ENCODE measurements around the gene GPRASP2.
"Not testable (repeated sequence)": the region's sequence is repeated elsewhere in the genome, so short reads cannot be mapped to it uniquely, and the experiment has no call there.

The GPRASP2 gene

DNA sequence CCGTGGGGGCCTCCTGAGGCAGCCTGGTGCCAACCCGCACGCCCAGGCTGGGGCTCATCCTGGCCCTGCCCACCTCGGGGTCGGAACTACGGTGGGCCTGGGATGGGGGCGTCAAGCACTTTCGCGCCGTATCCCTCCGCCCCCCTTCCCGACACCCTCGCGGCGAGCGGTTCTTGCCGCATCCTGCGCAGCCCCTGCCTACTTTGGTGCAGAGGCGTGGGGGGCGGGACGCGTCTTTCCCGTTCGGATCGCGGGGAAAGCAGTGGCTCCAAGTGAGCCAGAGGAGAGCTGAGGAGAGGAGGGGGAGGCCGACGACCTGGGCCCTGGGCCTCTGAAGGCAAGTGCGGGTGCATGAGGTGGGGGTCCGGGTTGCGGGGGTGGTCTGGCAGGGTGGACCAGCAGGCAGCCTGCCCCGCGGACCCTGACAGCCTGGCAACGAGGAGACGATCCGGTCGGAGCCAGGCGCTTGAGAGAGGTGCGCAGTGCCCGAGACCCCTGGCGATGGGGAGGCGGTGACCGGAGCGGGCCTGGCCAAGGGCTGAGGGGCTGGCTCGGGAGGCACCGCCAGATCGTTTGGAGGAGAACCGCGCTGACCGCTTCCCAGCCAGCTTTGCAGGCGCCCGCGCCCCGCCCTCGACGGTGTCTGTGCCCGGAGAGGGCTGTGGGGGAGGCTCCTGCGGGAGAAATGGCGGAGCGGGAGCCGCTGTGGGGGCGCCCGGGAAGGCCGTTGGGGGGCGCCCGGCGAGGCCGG is at the start of gene GPRASP2:
GPRASP2 (plus strand) TSS at position 233 of the 751 bp plus-strand sequence. CDS start 2,422 bp downstream, outside the sequence.
- peak; percentile 82 for DNase-seq

DNA sequence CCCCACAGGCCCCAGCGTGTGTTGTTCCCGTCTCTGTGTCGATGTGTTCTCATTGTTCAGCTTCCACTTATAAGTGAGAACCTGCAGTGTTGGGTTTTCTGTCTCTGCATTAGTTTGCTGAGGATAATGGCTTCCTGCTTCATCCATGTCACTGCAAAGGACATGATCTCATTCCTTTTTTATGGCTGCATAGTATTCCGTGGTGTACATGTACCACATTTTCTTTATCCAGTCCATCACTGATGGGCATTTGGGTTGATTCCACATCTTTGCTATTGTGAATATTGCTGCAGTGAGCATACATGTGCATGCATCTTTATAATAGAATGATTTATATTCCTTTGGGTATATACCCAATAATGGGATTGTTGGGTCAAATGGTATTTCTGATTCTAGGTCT is 48.4 kb upstream of the GPRASP2 start:
- not testable (repeated sequence) for DNase-seq

DNA sequence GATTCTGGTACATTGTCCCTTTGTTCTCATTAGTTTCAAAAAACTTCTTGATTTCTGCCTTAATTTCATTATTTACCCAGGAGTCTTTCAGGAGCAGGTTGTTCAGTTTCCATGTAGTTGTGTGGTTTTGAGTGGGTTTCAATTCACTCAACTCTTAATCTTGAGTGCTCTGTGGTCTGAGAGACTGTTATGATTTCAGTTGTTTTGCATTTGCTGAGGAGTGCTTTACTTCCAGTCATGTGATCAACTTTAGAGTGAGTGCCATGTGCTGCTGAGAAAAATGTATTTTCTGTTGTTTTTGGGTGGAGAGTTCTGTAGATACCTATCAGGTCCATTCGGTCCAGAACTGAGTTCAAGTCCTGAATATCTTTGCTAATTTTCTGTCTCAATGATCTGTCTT is 45.2 kb upstream of the GPRASP2 start:
- DNase-seq, result not testable (repeated sequence)

DNA sequence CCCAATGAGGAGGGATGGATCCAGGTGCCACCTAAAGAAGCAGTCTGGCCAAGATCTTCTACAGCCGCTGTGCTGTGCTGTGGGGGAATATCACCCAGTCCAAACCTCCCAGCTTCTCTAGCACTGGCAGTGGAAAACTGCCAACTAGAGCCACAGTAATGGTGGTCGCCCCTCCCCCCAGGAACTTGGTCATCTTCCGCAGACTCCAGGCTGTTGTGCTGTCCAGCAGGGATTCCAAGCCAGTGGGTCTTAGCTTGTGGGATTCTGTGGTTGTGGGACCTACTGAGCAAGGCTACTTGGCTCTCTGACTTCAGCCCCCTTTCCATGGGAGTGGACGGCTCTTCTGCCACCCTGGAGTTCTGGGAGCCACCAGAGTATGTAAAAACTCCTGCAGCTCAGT is 42.7 kb upstream of the GPRASP2 start:
- no peak for DNase-seq

DNA sequence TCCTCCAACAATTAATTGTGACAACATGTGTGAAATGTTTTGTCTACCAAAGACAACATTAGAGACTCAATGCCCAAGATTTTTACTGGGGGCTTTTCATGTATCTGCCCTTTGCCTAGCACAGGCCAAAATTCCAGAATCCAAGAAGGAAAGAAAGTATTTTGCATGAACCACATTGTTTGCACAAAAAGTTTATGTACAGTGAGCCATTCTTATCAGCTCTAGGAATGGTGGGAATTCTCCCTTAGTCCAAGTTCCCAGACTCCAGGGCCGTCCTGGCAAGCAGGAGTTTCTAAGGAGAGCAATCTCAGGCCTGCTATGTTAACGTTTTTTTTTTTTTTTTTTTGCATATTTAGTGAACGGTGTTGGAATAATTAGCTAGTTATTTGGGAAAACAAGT is 39.4 kb upstream of the GPRASP2 start:
- peak; percentile 11 for DNase-seq

DNA sequence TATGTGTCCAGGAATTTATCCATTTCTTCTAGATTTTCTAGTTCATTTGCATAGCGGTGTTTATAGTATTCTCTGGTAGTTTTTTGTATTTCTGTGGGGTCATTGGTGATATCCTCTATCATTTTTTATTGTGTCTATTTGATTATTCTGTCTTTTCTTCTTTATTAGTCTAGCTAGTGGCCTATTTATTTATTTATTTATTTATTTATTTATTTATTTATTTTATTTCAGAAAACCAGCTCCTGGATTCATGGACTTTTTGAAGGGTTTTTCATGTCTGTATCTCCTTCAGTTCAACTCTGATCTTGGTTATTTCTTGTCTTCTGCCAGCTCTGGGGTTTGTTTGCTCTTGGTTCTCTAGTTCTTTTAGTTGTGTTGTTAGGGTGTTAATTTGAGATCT is 34.8 kb upstream of the GPRASP2 start:
- not testable (repeated sequence) for DNase-seq

DNA sequence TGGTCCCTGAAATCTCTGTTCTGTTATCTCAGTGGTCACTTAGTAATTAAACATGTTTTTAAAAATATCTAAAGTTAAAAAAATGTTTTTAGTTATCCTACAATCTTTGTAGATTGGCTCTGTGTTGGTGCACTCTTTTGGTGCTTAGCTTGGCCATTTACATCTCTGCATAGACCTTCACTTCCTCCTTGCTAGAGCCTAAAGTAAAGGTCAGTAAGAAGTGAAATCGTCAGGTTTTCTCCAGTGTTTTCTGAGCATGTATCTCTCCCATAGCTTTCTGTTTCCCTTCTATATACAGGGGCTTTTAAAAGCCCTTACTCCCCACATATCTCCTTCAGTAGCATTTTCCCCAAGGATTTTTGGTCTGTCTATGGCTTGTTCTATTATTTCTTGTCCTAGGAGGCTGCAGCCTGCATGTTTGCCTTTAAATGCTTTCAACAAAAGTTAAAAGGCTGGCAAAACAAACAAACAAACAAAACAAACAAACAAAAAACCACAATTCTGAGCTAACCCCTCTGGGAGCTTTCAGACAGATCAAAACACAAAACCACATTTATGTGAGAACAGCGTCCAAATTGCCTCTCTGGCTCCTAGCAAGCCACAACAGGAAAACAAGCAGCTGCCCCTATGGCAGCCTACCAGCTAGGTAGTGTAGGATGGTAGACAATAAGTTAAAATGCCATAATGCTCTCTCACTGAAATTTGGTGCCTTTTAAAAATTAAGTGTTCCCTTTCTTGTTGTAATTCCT is 27.3 kb upstream of the GPRASP2 start:
- no peak for DNase-seq

DNA sequence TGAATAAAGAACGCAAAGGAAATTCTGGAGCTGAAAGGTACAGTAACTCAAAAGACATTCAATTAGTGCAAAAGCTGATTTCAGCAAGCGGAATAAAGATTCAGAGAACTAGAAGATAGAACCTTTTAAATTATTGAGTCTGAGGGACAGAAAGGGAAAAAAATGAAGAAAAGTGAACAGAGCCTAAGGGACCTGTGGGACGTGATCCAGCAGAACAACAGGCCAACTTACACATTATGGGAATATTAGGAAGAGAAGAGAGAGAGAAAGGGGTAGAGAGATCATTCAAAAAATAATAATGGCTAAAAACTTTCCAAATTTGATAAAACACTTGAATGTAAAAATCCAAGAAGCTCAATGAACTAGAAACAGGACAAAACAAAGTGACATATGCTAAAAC is 17.5 kb upstream of the GPRASP2 start:
- no peak for DNase-seq

DNA sequence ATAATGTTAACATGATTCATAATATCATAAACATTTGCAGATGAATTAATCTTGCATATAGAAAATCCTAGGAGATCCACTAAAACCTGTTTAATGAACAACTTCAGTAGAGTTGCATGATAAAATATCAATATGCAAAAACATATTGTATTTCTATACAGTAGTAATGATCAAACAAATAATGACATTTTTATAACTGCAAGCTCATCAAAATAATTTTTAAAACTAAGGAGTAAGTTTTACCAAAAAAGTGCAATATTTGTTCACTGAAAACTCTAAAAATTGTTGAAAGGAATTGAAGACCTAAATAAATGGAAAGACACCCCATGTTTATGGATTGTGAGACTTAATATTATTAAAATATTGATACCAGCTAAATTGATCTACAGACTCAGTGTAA is 15.9 kb upstream of the GPRASP2 start:
- DNase-seq, result no peak

DNA sequence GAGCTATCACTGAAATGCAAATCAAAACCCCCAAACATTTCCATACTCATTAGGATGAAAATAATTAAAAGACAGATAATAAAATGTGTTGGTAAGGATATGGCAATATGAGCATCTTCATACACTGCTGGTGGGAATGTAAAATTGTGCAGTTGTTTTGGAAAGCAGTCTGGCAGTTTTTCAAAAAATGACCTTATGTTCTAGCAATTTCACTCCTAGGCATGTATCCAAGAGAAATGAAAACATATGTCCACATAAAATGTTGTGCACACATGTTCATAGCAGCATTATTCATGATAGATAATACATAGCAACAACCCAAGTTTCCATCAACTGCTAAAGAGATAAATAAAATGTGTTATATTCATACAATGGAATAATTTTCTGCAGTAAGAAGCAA is 14.8 kb upstream of the GPRASP2 start:
- DNase-seq, result peak; percentile 54

DNA sequence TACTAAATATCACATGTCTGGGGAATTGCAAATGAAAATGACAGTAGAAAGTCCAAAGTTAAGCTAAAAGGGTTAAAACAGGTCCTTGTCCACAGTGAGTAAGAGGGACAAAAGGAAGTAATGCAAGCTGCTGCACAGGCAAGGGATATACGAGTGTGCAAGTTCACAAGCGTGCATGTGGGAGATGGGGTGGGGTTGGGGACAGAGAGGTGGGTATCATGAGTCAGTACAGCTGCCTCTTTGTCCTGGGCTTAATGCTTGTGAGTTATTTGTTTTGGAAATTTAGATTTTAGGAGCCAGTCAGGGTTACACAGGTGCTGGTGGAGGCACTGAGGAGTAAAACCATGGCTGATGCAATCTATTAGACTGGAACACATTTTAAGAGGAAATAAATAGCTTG is 3.3 kb upstream of the GPRASP2 start:
- no peak for DNase-seq

DNA sequence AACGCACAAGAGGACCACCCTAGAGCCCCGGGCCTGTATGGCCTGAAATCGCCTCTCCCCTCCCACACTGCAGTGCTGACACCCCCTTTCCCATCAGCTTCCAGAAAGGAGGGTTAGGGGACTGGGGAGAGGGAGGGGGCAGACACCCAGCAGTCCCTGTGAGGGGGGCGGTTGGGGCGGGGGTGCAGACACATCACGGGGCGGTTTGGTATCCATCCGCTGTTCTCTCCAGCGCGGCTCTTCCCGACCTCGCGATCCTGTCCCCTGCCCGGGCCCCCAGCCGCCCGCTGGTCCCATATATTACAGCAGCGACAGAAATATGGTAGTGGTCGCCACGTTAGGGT is 404 bp upstream of the GPRASP2 start:
- no peak for DNase-seq

DNA sequence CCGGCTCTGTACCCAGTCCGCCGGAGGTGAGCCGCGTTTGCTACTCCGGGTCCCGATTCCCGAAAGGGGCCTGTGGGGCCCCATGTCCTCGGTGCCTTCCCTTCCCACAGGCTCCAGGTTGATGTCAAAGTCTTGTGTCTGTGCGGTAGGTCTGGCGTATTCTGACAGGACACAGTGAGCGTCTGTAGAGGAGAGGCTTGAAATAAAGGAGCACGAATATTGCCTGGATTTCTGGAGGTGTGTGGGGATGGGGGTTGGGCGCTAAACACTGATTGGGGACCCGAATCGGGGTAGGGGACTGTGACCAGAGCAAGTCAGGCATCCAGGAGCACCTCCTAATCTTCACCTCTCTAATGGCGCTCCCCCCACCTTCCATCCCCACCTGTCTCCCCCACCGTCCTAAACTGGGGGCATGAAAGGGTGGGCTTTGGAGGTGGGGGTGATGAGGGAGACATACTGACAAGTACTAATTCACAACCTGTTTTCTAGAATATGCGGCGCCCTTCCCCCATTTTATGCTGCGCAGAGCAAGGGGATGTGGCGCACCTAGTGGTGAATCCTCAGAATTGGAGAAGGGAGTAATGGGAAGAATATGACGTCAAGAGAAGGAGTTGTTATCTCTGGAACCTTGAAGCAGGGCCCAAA is 855 bp downstream of the GPRASP2 start:
- peak; percentile 89 for DNase-seq

DNA sequence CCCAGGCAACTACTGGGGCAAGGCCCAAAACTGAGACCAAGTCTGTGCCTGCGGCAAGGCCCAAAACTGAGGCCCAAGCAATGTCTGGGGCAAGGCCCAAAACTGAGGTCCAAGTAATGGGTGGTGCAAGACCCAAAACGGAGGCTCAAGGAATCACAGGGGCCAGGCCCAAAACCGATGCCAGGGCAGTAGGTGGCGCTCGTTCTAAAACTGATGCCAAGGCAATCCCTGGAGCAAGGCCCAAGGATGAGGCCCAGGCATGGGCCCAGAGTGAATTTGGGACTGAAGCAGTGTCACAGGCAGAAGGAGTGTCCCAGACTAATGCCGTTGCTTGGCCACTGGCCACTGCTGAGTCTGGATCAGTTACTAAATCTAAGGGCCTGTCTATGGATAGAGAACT is 2.7 kb downstream of the GPRASP2 start:
- no peak for DNase-seq

DNA sequence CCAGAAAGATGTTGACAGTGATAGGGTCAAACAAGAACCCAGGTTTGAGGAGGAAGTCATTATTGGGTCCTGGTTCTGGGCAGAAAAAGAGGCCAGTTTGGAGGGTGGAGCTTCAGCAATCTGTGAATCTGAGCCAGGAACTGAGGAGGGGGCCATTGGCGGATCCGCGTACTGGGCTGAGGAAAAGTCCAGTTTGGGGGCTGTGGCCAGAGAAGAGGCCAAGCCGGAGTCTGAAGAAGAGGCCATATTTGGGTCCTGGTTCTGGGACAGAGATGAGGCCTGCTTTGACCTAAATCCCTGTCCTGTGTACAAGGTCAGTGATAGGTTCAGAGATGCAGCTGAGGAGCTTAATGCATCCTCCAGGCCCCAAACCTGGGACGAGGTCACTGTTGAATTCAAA is 3.7 kb downstream of the GPRASP2 start:
- no peak for DNase-seq

DNA sequence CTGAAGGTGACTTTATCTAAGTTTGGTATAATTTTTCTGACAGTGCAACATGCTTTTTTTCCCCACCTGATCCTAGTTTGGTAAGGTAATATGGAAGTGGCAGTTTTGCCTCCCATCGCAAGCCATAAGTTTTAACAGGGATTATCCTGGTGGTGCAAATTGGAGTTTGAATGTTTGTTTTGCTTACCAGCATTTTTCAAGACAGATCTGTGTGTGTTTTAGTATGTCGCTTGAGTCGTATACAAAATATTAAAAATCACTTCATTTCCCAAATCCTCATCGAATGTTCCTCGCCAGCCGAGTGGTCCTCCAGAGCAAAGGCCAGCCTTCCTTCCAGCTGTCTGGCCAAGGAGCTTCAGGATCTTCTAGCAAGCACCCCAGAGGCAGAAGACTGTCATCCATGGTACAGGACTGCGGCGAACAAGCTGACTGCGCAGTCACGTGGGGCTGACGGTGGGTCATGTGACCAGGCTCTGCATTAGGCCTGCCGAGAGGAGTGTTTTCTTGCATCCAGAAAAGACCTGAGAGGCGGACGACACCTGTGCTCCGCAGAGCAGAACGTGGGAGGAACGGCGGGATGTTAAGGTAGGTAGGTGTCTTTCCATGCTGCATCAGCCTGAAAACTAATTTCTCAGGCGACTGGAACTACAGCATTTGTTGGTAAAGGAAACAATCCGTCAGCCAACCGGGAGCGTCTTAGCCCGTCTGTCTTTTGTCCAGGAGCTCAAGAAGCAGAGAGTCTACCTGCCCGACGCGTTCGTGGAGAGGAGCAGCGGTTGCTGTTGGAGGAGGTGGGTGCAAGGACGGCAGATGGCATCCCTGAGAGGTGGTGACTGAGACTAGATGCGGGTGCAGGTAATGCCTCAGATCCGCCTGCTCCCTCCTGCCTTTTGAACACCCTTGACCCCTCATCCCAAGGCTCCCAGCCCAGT is 8.3 kb downstream of the GPRASP2 start, which contains the start of gene GPRASP3:
GPRASP3 (plus strand) TSS at position 507 of the 932 bp plus-strand sequence. CDS start 28,253 bp downstream, outside the sequence.
- peak; percentile 91 for DNase-seq

DNA sequence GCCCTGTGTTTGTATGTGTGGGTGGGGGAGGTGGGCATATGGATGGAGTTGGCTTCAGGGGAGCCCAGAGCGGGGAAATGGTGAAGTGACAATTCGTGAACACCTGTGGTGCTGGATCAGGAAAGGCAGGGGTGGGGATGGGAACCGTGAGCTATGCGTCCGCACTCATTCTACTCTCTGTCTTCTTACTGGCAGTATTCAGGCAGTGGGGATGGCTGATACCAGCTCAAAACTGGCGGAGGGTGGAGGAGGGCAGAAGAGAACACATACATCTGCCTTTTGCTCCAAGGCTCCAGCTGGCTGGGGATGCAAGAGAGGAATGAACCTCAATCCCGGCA is 8.9 kb downstream of the GPRASP2 start:
- not testable (repeated sequence) for DNase-seq

DNA sequence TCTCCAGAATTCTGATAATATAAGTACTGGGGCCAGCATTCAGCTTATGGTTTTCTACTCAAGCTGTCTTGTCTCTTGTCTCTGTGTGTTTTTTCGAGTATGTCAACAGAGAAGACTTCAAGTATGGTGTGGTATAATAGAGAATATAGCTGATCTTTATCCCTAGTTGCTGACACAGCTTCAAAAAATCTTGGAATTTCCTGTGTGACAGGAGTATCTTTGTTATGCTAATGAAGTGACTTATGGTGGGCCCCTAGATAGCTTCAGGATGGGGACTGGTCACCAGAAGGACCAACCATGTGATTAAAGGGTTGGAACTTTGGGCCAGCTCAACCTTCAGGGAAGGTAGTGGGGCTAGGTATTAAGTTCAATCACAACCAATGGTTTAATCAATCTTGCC is 11.2 kb downstream of the GPRASP2 start:
- no peak for DNase-seq

DNA sequence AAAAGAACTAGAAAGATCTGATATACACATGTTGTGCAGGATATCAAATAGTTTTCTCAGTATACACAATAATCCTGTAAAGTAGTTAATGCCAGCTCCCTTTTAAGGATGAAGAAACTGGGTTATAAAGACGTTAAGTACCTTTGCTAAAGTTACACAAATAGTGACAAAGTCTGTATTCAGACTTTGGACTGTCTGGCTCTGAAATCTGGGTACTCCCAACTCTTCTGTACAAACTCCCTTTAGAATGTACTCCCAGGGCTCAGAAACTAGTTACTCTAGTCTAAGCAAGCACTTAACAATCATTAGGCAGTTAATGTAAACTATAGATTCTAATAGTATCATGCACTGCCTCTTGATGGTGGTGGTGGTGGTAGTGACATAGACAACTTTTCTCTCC is 15.5 kb downstream of the GPRASP2 start:
- DNase-seq, result no peak

DNA sequence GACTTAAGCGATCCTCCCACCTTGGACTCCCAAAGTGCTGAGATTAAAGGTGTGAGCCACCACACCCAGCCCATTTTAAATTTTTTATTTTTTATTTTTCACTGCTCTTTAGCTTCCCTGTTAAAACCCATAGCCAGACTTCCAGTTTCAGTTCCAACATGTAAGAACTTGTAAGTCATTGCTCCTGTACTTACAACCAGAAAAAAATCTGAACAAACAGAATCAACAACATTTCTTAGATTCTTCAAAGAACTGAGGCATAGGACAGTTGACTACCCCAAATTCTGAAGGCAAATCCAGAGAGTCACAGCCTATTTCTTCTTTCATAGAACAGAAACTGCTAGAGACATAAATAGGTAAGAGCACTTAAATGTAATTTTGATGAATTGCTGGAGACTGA is 16.4 kb downstream of the GPRASP2 start:
- no peak for DNase-seq

DNA sequence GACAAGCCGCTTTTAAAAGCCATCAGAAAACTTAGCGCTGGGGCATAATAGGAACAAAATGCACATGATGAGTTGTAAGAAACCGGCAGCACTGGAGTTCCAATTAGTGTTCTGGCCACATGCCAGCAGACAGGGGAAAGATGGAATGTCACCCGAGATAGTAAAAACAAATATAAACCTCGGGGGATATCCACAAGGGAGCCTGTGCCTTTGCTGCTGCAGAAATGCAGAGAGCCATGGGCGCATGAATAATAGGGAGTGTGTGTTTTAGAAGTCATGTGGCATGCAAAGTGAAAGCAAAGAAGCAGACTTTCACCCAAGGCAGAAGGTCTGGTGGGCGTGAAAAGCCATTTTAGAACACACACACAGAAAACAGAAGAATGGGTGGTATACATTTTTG is 27.4 kb downstream of the GPRASP2 start:
- peak; percentile 35 for DNase-seq

DNA sequence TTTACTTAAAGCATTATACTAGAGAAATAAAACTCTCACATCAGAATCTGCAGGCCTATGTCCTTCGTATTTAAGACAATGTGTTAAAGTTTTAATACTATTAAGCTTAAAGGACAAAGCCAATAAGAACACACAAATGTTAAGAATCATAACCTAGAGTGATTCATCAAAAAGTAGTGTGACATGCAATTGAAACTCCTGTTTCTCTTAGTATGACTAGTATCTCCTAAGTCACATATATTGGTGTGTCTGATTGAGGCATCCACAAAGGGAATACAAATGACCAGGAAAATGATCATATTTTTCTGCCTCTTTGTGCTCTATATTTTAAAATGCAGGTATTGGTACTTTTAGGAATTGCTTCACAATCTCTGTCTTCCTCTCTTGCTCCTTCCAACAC is 32.1 kb downstream of the GPRASP2 start:
- no peak for DNase-seq

DNA sequence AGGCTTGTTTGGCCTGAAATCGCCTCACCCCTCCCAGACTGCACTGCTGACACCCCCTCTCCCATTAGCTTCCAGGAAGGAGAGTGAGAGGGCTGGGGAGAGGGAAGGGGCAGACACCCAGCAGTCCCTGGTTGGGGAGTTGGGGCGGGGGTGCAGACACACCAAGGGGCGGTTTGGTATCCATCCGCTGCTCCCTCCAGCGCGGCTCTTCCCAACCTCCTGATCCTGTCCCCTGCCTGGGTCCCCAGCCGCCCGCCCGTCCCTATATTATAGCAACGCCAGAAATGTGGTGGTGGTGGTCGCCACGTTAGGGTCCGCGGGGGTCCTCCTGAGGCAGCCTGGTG is 33.2 kb downstream of the GPRASP2 start:
- DNase-seq, result no peak

Data from eye (tissue), 1 donor.